Astrocyte (in vitro differentiated cells and primary cell): ENCODE results near the gene PRR16. TPM values are rescaled to one million over a fixed set of nuclear protein-coding genes. Genes with fewer than 3 reads are reported as not detected.
A peak's percentile ranks its signal among the peaks of the same experiment; 100 is the strongest.

Experiments used
- DNase-seq: peaks from one replicate; pipeline ENCODE4 v3.0.0-alpha.2; 2010; ENCODE audit warnings: low read depth
- FAIRE-seq: peaks from 2 replicates; lab custom pipeline; 2011; peaks lifted over from hg19 to GRCh38; lab: Jason Lieb, UNC
- H2AFZ ChIP-seq: 2 replicates; pipeline ENCODE4 v1.6.0; 2012; ENCODE audit warnings: low read depth, low read length, inconsistent platforms
- H3K27ac ChIP-seq: 2 replicates; pipeline ENCODE4 v1.5.1; 2011; ENCODE audit warnings: low read depth, low read length, inconsistent platforms
- H3K27me3 ChIP-seq: 2 replicates; pipeline ENCODE4 v1.6.0; 2011; ENCODE audit warnings: low read length, inconsistent platforms; ENCODE audit not compliant: insufficient read depth
- H3K36me3 ChIP-seq: 2 replicates; pipeline ENCODE4 v1.5.1; 2011; ENCODE audit warnings: low read length, inconsistent platforms; ENCODE audit not compliant: insufficient read depth
- H3K4me1 ChIP-seq: 2 replicates; pipeline ENCODE4 v1.5.1; 2011; ENCODE audit warnings: low read length, inconsistent platforms; ENCODE audit not compliant: insufficient read depth
- H3K4me2 ChIP-seq: 2 replicates; pipeline ENCODE4 v1.6.0; 2012; ENCODE audit warnings: low read length, inconsistent platforms
- H3K4me3 ChIP-seq: 2 replicates; pipeline ENCODE4 v1.5.1; 2011; ENCODE audit warnings: low read depth, mild to moderate bottlenecking, low read length, inconsistent platforms; ENCODE audit not compliant: insufficient read depth
- H3K79me2 ChIP-seq: 2 replicates; pipeline ENCODE4 v1.6.0; 2012; ENCODE audit warnings: mild to moderate bottlenecking, low read length, inconsistent platforms; ENCODE audit not compliant: insufficient read depth
- H3K9ac ChIP-seq: 2 replicates; pipeline ENCODE4 v1.6.0; 2012; ENCODE audit warnings: mild to moderate bottlenecking, low read length, inconsistent platforms
- H3K9me3 ChIP-seq: 2 replicates; pipeline ENCODE4 v1.5.1; 2012; ENCODE audit warnings: low read depth, mild to moderate bottlenecking, low read length, inconsistent platforms; ENCODE audit not compliant: insufficient read depth
- H4K20me1 ChIP-seq: 2 replicates; pipeline ENCODE4 v1.6.0; 2012; ENCODE audit warnings: low read length, inconsistent platforms; ENCODE audit not compliant: insufficient read depth
- H3K27ac Mint-ChIP-seq: one replicate; pipeline ENCODE4 v1.8.0; 2021; ENCODE audit warnings: mild to moderate bottlenecking, mixed read lengths; ENCODE audit not compliant: unreplicated experiment
- H3K27me3 Mint-ChIP-seq: one replicate; pipeline ENCODE4 v1.8.0; 2021; ENCODE audit warnings: low read depth, mixed read lengths; ENCODE audit not compliant: unreplicated experiment
- H3K36me3 Mint-ChIP-seq: one replicate; pipeline ENCODE4 v1.8.0; 2021; ENCODE audit warnings: low read depth, mixed read lengths; ENCODE audit not compliant: unreplicated experiment
- H3K4me1 Mint-ChIP-seq: one replicate; pipeline ENCODE4 v1.8.0; 2021; ENCODE audit warnings: low read depth, mixed read lengths; ENCODE audit not compliant: unreplicated experiment
- H3K4me3 Mint-ChIP-seq: one replicate; pipeline ENCODE4 v1.8.0; 2021; ENCODE audit warnings: mild to moderate bottlenecking, moderate library complexity, mixed read lengths; ENCODE audit not compliant: unreplicated experiment
- H3K9me3 Mint-ChIP-seq: one replicate; pipeline ENCODE4 v1.8.0; 2021; ENCODE audit warnings: mild to moderate bottlenecking, mixed read lengths; ENCODE audit not compliant: unreplicated experiment
- CTCF ChIP-seq: IDR thresholded peaks from 2 replicates; pipeline ENCODE4 v1.5.1; 2011; ENCODE audit warnings: low read depth, mild to moderate bottlenecking, inconsistent platforms, low read length, moderate library complexity; ENCODE audit not compliant: insufficient read depth
- EZH2 ChIP-seq: IDR thresholded peaks from 2 replicates; pipeline ENCODE4 v1.6.1; 2012; ENCODE audit warnings: mild to moderate bottlenecking, low read length, inconsistent platforms; ENCODE audit not compliant: insufficient read depth
- total RNA-seq: library from RNA; stranded (reverse); gene quantifications from 2 replicates; pipeline ENCODE4 v1.2.1, GENCODE V29; 2021

The PRR16 gene
- total RNA-seq, 1 donor from 2014 or later, result 9.1 TPM

GRCh38 chr5:120436996-120437395, 27.1 kb upstream of the PRR16 start:
- peak; percentile 64 for FAIRE-seq
- Histone ChIP-seq H3K4me1 (no peaks in the 10 kb centered on the region), H3K9me3 (no peaks in the 10 kb centered on the region), H2AFZ (no peak overlapping the region), H3K4me2 (no peak overlapping the region), H3K9ac (no peak overlapping the region), H3K36me3 (no peaks in the 10 kb centered on the region), H3K27me3 (no peaks in the 10 kb centered on the region), H4K20me1 (no peaks in the 10 kb centered on the region), H3K27ac (no peak overlapping the region), H3K4me3 (no peak overlapping the region), H3K79me2 (no peaks in the 10 kb centered on the region)
- TF ChIP-seq EZH2, result no peak
- TF ChIP-seq CTCF, result no peak
- Mint-ChIP-seq H3K27me3 (no peaks in the 10 kb centered on the region), H3K27ac (no peak overlapping the region), H3K36me3 (no peaks in the 10 kb centered on the region), H3K4me1 (no peaks in the 10 kb centered on the region), H3K4me3 (no peak overlapping the region), H3K9me3 (no peaks in the 10 kb centered on the region)
- peak; percentile 60 for DNase-seq

GRCh38 chr5:120442694-120443093, 21.4 kb upstream of the PRR16 start:
- Mint-ChIP-seq H3K9me3 (no peaks in the 10 kb centered on the region), H3K4me1 (peaks cover 19% of the 10 kb centered on the region), H3K27ac (no peak overlapping the region), H3K4me3 (no peak overlapping the region), H3K27me3 (no peaks in the 10 kb centered on the region), H3K36me3 (no peaks in the 10 kb centered on the region)
- no peak overlapping the region for H3K27ac ChIP-seq
- no peak for DNase-seq
- H3K4me3 ChIP-seq, result no peak overlapping the region
- H2AFZ ChIP-seq, result no peak overlapping the region
- no peak overlapping the region for H3K4me2 ChIP-seq
- no peaks in the 10 kb centered on the region for H3K36me3 ChIP-seq
- no peak overlapping the region for H3K9ac ChIP-seq
- no peak for FAIRE-seq
- peaks cover 21% of the 10 kb centered on the region for H3K4me1 ChIP-seq
- TF ChIP-seq EZH2 (no peak), CTCF (no peak)
- H3K79me2 ChIP-seq, result no peaks in the 10 kb centered on the region
- no peaks in the 10 kb centered on the region for H3K27me3 ChIP-seq
- no peaks in the 10 kb centered on the region for H3K9me3 ChIP-seq
- no peaks in the 10 kb centered on the region for H4K20me1 ChIP-seq

GRCh38 chr5:120443607-120444006, 20.5 kb upstream of the PRR16 start:
- TF ChIP-seq EZH2 (no peak), CTCF (no peak)
- no peaks in the 10 kb centered on the region for H3K36me3 ChIP-seq
- no peak overlapping the region for H3K4me3 ChIP-seq
- no peak overlapping the region for H3K27ac ChIP-seq
- H2AFZ ChIP-seq, result no peak overlapping the region
- DNase-seq (no peak), FAIRE-seq (no peak)
- Mint-ChIP-seq H3K27ac (no peak overlapping the region), H3K4me1 (peaks cover 25% of the 10 kb centered on the region), H3K4me3 (no peak overlapping the region), H3K27me3 (no peaks in the 10 kb centered on the region), H3K9me3 (no peaks in the 10 kb centered on the region), H3K36me3 (no peaks in the 10 kb centered on the region)
- no peak overlapping the region for H3K9ac ChIP-seq
- H3K27me3 ChIP-seq, result no peaks in the 10 kb centered on the region
- H4K20me1 ChIP-seq, result no peaks in the 10 kb centered on the region
- no peaks in the 10 kb centered on the region for H3K79me2 ChIP-seq
- H3K9me3 ChIP-seq, result no peaks in the 10 kb centered on the region
- peaks cover 27% of the 10 kb centered on the region for H3K4me1 ChIP-seq
- no peak overlapping the region for H3K4me2 ChIP-seq
